ENCODE measurements around the gene CASP4.
"Not testable (repeated sequence)": the region's sequence is repeated elsewhere in the genome, so short reads cannot be mapped to it uniquely, and the experiment has no call there.

CASP4 gene

DNA sequence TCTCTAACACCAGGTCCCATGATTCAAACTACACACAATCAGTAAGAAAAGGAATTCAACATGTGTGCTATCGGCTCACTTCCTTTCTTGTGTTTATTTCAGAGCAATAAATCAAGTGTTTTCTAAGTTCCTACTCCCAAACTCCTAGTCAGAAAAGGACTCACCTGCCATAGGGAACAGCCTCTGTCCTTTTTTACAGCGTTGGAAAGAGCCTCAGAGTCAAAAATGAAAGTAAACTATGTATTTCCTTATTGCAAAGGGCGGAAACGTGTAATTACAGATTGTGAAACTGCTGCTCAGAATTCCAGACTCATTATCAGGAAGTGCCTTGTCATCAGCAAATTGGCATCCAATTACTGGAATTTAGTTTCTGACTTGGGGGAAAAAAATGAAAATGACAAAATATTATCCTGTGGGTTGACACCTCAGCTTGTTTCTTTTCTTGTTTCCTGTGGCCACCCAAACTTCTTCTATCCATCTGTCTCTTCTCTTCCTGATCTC is at the start of gene CASP4:
Gene CASP4 (minus strand): TSS at position 220 of the 501 bp plus-strand sequence. CDS start 49 bp downstream, at position 171.
- DNase-seq (ENCODE audit: low read depth in 1 of 2, low spot score in 1 of 2) = no peak

GRCh38 chr11:105007463-105007862 is 39.1 kb upstream of the CASP4 start:
- no peak for DNase-seq (ENCODE audit: low read depth in 1 of 2, low spot score in 1 of 2)

DNA sequence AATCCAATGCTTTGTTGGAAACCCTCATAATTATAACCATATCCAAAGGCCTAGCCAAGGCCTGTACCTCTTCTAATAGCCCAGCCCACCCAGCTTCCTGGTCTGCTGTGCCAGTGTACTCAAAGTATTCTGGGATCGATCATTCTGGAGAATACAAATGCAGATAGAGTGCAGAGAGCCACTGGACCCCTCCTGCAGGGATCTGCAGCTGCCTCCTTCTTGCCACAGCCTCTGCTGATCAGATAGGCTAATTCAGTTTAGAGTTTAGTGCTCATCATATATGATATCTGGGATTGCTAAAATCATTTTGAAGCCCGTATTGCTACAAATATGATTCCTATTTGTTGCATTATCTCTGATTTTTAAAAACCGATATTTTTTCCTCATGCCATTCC is 37.1 kb upstream of the CASP4 start:
- no peak for DNase-seq (ENCODE audit: low read depth in 1 of 2, low spot score in 1 of 2)

DNA sequence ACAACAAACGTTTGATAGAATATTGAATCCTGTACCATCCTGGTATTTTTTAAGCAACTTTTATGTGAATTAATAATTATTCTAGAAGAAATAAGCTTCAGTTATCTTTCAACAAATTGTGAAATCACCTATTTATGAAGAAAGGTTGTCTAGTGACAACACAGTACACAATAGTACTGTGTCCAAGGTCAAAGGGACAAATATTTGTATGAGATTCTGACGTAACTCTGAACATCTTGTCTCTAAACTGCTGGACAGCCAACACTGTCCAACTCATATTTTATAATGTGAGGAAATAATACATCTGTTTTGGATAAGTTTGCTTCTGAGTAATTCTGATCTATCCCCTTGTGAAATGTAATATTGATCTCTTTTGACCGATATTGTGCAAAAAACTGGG is 35.6 kb upstream of the CASP4 start:
- DNase-seq (ENCODE audit: low read depth in 1 of 2, low spot score in 1 of 2) = no peak

DNA sequence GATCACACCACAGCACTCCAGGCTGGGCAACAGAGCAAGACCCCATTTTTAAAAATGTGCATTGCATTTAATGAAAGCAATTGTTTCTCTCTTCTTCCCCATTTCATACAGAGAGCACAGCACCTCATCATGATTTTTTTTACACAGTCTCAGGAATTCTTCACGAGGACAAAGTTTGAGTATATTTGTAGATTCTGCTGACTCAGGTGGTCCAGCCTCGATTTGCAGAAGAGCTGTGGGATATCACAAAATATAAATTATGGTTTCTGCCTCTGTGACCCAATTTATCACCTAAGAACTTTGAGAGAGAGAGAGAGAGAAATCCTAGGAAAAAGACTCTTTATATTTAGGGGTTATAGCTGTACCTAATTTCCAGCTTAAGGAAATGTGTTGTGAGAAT is 34.8 kb upstream of the CASP4 start:
- no peak for DNase-seq (ENCODE audit: low read depth in 1 of 2, low spot score in 1 of 2)

- peak; percentile 17 to 28 for DNase-seq (ENCODE audit: low read depth in 1 of 2, low spot score in 1 of 2)
These were observed 32.4 kb upstream of the CASP4 start for GRCh38 chr11:105000797-105001196.

- DNase-seq (ENCODE audit: low read depth in 1 of 2, low spot score in 1 of 2) = no peak
These were observed 31.8 kb upstream of the CASP4 start for GRCh38 chr11:105000167-105000566.

- no peak for DNase-seq (ENCODE audit: low read depth in 1 of 2, low spot score in 1 of 2)
These were observed 31.3 kb upstream of the CASP4 start for GRCh38 chr11:104999721-105000120.

- DNase-seq (ENCODE audit: low read depth in 1 of 2, low spot score in 1 of 2) = no peak
These were observed 28.9 kb upstream of the CASP4 start for GRCh38 chr11:104997288-104997687.

- DNase-seq (ENCODE audit: low read depth in 1 of 2, low spot score in 1 of 2) = no peak
These were observed 26.6 kb upstream of the CASP4 start for GRCh38 chr11:104995001-104995408.

DNA sequence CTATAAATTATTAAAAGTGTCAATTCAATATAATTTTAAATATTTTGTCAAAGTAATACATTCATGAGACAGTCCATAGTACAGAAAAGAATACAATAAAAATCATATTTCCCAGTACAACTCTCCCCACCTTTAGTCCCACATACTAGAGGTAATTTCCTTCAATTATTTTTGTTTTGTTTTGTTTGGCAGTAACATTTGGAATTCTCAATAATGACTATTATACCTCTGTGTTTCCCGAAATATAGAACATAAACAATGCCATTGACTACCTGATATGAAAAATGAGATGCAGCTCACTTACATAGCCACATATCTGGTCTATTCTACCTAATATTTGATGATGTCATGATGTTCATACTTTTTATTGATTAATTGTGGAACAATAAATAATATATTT is 24.4 kb upstream of the CASP4 start:
- no peak for DNase-seq (ENCODE audit: low read depth in 1 of 2, low spot score in 1 of 2)

- no peak for DNase-seq (ENCODE audit: low read depth in 1 of 2, low spot score in 1 of 2)
These were observed 23.6 kb upstream of the CASP4 start for GRCh38 chr11:104991994-104992393.

- no peak for DNase-seq (ENCODE audit: low read depth in 1 of 2, low spot score in 1 of 2)
These were observed 16.4 kb upstream of the CASP4 start for GRCh38 chr11:104984808-104985207.

GRCh38 chr11:104979839-104980238 is 11.5 kb upstream of the CASP4 start:
- DNase-seq (ENCODE audit: low read depth in 1 of 2, low spot score in 1 of 2) = no peak

DNA sequence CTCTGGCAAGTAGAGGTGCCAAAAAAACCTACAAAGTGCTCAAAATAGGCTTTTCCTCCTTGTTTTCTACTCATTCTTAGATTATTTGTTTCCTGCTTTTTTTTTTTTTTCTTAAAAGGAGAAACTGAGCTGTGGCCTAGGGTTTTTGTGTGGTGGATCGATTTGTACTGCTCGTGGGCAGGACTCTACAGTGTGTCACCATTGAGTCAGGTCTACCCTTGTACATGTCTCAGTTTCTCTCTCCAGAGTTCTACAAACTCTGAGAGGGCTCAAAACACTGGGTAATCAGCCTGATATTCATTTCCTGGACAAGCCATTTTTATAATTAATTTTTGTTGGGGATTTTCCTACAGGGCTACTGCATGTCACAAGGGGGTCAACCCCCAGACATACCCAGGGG is 5.2 kb upstream of the CASP4 start:
- no peak for DNase-seq (ENCODE audit: low read depth in 1 of 2, low spot score in 1 of 2)

GRCh38 chr11:104972924-104973323 is 4.5 kb upstream of the CASP4 start:
- not testable (repeated sequence) for DNase-seq (ENCODE audit: low read depth in 1 of 2, low spot score in 1 of 2)

DNA sequence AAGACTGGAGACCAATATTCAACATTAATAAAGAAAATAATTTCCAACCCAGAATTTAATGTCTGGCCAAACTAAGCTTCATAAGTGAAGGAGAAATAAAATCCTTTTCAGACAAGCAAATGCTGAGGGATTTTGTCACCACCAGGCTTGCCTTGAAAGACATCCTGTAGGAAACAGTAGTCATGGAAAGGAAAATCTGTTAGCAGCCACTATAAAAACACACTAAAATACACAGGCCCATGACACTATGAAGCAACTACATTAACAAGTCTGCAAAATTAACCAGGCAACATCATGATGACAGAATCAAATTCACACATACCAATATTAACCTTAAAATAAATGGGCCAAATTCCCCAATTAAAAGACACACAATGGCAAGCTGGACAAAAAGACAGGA is 2.4 kb upstream of the CASP4 start:
- DNase-seq (ENCODE audit: low read depth in 1 of 2, low spot score in 1 of 2) = no peak

- DNase-seq (ENCODE audit: low read depth in 1 of 2, low spot score in 1 of 2) = no peak
These were observed 742 bp upstream of the CASP4 start for GRCh38 chr11:104968856-104969776.

DNA sequence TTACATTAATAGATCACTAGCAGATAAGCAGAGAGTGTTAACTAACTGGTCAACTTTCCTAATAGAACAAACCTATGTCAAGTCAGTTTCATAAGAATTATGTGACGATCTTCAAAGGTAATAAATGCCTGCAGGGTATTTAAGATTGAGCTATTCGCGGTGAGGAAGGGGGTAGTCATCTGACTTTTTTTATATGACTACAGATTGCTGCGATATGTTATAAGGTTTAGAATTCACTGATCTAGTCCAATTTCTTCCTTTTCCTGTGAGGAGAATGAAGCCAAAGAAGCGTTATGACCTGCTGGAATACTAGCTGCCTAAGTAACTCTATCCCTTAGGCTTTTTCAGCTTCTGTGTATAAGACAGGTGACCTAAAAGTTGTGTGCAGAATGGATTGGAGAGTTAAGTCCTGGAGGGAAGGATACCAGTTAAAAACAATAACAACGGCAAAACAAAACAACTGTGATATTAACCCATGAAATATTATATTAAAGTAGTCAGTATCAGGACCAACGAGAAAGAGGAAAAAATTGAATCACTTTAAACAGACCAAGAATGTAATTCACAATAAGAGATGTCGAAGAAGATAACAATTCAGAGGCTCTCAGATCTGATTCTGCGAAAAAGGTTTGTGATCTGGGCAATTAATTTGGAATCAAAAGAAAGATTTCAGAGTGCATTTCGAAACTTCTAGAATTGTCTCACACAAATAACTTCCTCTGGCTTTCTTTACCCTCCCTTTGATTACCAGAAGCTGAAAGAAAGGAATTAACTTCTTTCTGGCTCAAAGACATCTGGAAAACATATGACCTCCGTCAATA is 630 bp downstream of the CASP4 start:
- DNase-seq (ENCODE audit: low read depth in 1 of 2, low spot score in 1 of 2) = no peak

GRCh38 chr11:104965735-104966134 is 2.6 kb downstream of the CASP4 start:
- DNase-seq (ENCODE audit: low read depth in 1 of 2, low spot score in 1 of 2) = no peak

- DNase-seq (ENCODE audit: low read depth in 1 of 2, low spot score in 1 of 2) = no peak
These were observed 4.1 kb downstream of the CASP4 start for GRCh38 chr11:104964247-104964646.

GRCh38 chr11:104962852-104963251 is 5.5 kb downstream of the CASP4 start:
- DNase-seq (ENCODE audit: low read depth in 1 of 2, low spot score in 1 of 2) = no peak
